Raji (cell line): Measurements from ENCODE around the gene EWSR1.
A peak's percentile ranks its signal among the peaks of the same experiment; 100 is the strongest.

Experiments used
- POLR2A ChIP-seq: IDR thresholded peaks from 2 replicates; pipeline ENCODE4 v1.6.1; 2011; ENCODE audit warnings: low read depth, low read length, control low read depth; ENCODE audit not compliant: insufficient read depth

EWSR1 gene

GRCh38 chr22:29267858-29268510, at the start of gene EWSR1, which contains the start of gene RHBDD3:
Gene EWSR1 (plus strand): TSS chr22:29268268. CDS start chr22:29268337, 69 bp downstream.
Gene RHBDD3 (minus strand): TSS chr22:29267981. CDS start chr22:29265626, 2,355 bp downstream.
- TF ChIP-seq POLR2A = peak; percentile 82

GRCh38 chr22:29218758-29219408, 49.2 kb upstream of the EWSR1 start:
- no peak for TF ChIP-seq POLR2A

- TF ChIP-seq POLR2A = no peak
Observed at GRCh38 chr22:29219881-29220670, 48.0 kb upstream of the EWSR1 start.

- TF ChIP-seq POLR2A = no peak
Observed at GRCh38 chr22:29224121-29224858, 43.8 kb upstream of the EWSR1 start.

- no peak for TF ChIP-seq POLR2A
Observed at GRCh38 chr22:29224859-29225410, 43.1 kb upstream of the EWSR1 start.

- TF ChIP-seq POLR2A = no peak
Observed at GRCh38 chr22:29225422-29226090, 42.5 kb upstream of the EWSR1 start.

GRCh38 chr22:29226351-29226981, 41.6 kb upstream of the EWSR1 start:
- no peak for TF ChIP-seq POLR2A

- TF ChIP-seq POLR2A = no peak
Observed at GRCh38 chr22:29230972-29231875, 36.8 kb upstream of the EWSR1 start.

GRCh38 chr22:29231971-29232959, 35.8 kb upstream of the EWSR1 start:
- TF ChIP-seq POLR2A = no peak

GRCh38 chr22:29233277-29233877, 34.7 kb upstream of the EWSR1 start:
- no peak for TF ChIP-seq POLR2A

GRCh38 chr22:29243874-29244446, 24.1 kb upstream of the EWSR1 start:
- TF ChIP-seq POLR2A = no peak
